Osteocyte (in vitro differentiated cells): ENCODE data around the gene TRIM33. TPM values are rescaled to one million over a fixed set of nuclear protein-coding genes. Genes with fewer than 3 reads are reported as not detected.
"Not testable (repeated sequence)": the region's sequence is repeated elsewhere in the genome, so short reads cannot be mapped to it uniquely, and the experiment has no call there.

Source experiments
- DNase-seq: peaks from one replicate; pipeline ENCODE4 v3.0.0; 2021; ENCODE audit warnings: mixed read lengths; ENCODE audit not compliant: unreplicated experiment; ENCODE audit errors: extremely low spot score
- H3K27ac Mint-ChIP-seq: one replicate; pipeline ENCODE4 v1.8.0; 2021; ENCODE audit warnings: mild to moderate bottlenecking, mixed read lengths; ENCODE audit not compliant: unreplicated experiment
- H3K27me3 Mint-ChIP-seq: one replicate; pipeline ENCODE4 v1.8.0; 2021; ENCODE audit warnings: mixed read lengths; ENCODE audit not compliant: unreplicated experiment
- H3K36me3 Mint-ChIP-seq: one replicate; pipeline ENCODE4 v1.8.0; 2021; ENCODE audit warnings: mixed read lengths; ENCODE audit not compliant: unreplicated experiment
- H3K4me1 Mint-ChIP-seq: one replicate; pipeline ENCODE4 v1.8.0; 2021; ENCODE audit warnings: mixed read lengths; ENCODE audit not compliant: unreplicated experiment
- H3K4me3 Mint-ChIP-seq: one replicate; pipeline ENCODE4 v1.8.0; 2021; ENCODE audit warnings: mild to moderate bottlenecking, moderate library complexity, mixed read lengths; ENCODE audit not compliant: unreplicated experiment
- H3K9me3 Mint-ChIP-seq: one replicate; pipeline ENCODE4 v1.8.0; 2021; ENCODE audit warnings: mixed read lengths; ENCODE audit not compliant: unreplicated experiment
- CTCF ChIP-seq: fragments of 200-600 bp; sonication (generic); IDR thresholded peaks from 2 replicates; pipeline ENCODE4 v1.5.0; 2021; ENCODE audit warnings: antibody characterized with exemption, mild to moderate bottlenecking, moderate library complexity
- total RNA-seq: library from RNA; stranded (reverse); gene quantifications from 2 replicates; pipeline ENCODE4 v1.2.1, GENCODE V29; 2021

The TRIM33 gene
- total RNA-seq, 1 donor from 2014 or later: 32.2 TPM

- Mint-ChIP-seq H3K27ac (no peak overlapping the region), H3K27me3 (no peaks in the 10 kb centered on the region), H3K9me3 (peaks cover 27% of the 10 kb centered on the region), H3K36me3 (no peaks in the 10 kb centered on the region), H3K4me3 (no peak overlapping the region), H3K4me1 (peaks cover 3% of the 10 kb centered on the region)
- DNase-seq: no peak
- TF ChIP-seq CTCF: no peak
These were observed 133.6 kb downstream of the TRIM33 start for GRCh38 chr1:114377356-114377755.

- H3K27ac Mint-ChIP-seq: no peak overlapping the region
- no peak overlapping the region for H3K4me3 Mint-ChIP-seq
- H3K9me3 Mint-ChIP-seq: peaks cover 9% of the 10 kb centered on the region
- DNase-seq: no peak
- no peaks in the 10 kb centered on the region for H3K36me3 Mint-ChIP-seq
- no peak for TF ChIP-seq CTCF
- peaks cover 8% of the 10 kb centered on the region for H3K27me3 Mint-ChIP-seq
- H3K4me1 Mint-ChIP-seq: peaks cover 10% of the 10 kb centered on the region
These were observed 141.1 kb downstream of the TRIM33 start for GRCh38 chr1:114369930-114370329.

GRCh38 chr1:114369266-114369919 is 141.6 kb downstream of the TRIM33 start:
- not testable (repeated sequence) for DNase-seq, H3K4me1 Mint-ChIP-seq, H3K9me3 Mint-ChIP-seq, H3K36me3 Mint-ChIP-seq, H3K4me3 Mint-ChIP-seq, H3K27ac Mint-ChIP-seq, H3K27me3 Mint-ChIP-seq

GRCh38 chr1:114368560-114369255 is 142.3 kb downstream of the TRIM33 start:
- H3K36me3 Mint-ChIP-seq: no peaks in the 10 kb centered on the region
- no peak overlapping the region for H3K4me3 Mint-ChIP-seq
- TF ChIP-seq CTCF: no peak
- H3K27ac Mint-ChIP-seq: no peak overlapping the region
- no peak for DNase-seq
- H3K4me1 Mint-ChIP-seq: peaks cover 10% of the 10 kb centered on the region
- peaks cover 8% of the 10 kb centered on the region for H3K27me3 Mint-ChIP-seq
- H3K9me3 Mint-ChIP-seq: peaks cover 2% of the 10 kb centered on the region

- Mint-ChIP-seq H3K27ac (no peak overlapping the region), H3K9me3 (peaks cover 5% of the 10 kb centered on the region), H3K4me1 (peaks cover 10% of the 10 kb centered on the region), H3K27me3 (peaks cover 8% of the 10 kb centered on the region), H3K36me3 (no peaks in the 10 kb centered on the region), H3K4me3 (no peak overlapping the region)
- TF ChIP-seq CTCF: no peak
- no peak for DNase-seq
These were observed 143.2 kb downstream of the TRIM33 start for GRCh38 chr1:114367810-114368209.

- not testable (repeated sequence) for H3K36me3 Mint-ChIP-seq, H3K27ac Mint-ChIP-seq, H3K9me3 Mint-ChIP-seq, H3K4me3 Mint-ChIP-seq, H3K4me1 Mint-ChIP-seq, DNase-seq
- H3K27me3 Mint-ChIP-seq: peaks cover 13% of the 10 kb centered on the region
These were observed 147.8 kb downstream of the TRIM33 start for GRCh38 chr1:114363230-114363629.
